Subcutaneous adipose tissue (tissue), 4 donors: ENCODE data around the gene MINDY4B. TPM values are rescaled to one million over a fixed set of nuclear protein-coding genes. Genes with fewer than 3 reads are reported as not detected.

Experiments
- CTCF ChIP-seq: fragments of 450-650 bp; IDR thresholded peaks from one replicate; pipeline ENCODE4 v1.5.1; 2016; ENCODE audit warnings: low read depth, mild to moderate bottlenecking, control low read depth, antibody characterized with exemption, moderate library complexity
- total RNA-seq, 4 donors: library from RNA; depleted of rRNA; stranded (reverse); fragments of >200 nt; gene quantifications; one replicate each; pipeline ENCODE4 v1.1.0, GENCODE V29; 2016

The MINDY4B gene
- total RNA-seq, 4 donors from 2014 or later = not detected

GRCh38 chr3:150847433-150847832, 57.8 kb downstream of the MINDY4B start:
- TF ChIP-seq CTCF = no peak

- TF ChIP-seq CTCF = no peak
These were observed 60.8 kb downstream of the MINDY4B start for GRCh38 chr3:150844484-150844883.

- no peak for TF ChIP-seq CTCF
These were observed 62.0 kb downstream of the MINDY4B start for GRCh38 chr3:150843241-150843640.

GRCh38 chr3:150840802-150841515, 64.3 kb downstream of the MINDY4B start:
- no peak for TF ChIP-seq CTCF

- no peak for TF ChIP-seq CTCF
These were observed 74.5 kb downstream of the MINDY4B start for GRCh38 chr3:150830745-150831144.

- no peak for TF ChIP-seq CTCF
These were observed 75.1 kb downstream of the MINDY4B start for GRCh38 chr3:150830094-150830681.

GRCh38 chr3:150829408-150829807, 75.8 kb downstream of the MINDY4B start:
- TF ChIP-seq CTCF = no peak
